Epithelial cell of umbilical artery (primary cell): Measurements from ENCODE around the gene ZNF550. TPM values are rescaled to one million over a fixed set of nuclear protein-coding genes. Genes with fewer than 3 reads are reported as not detected.

Source experiments
- total RNA-seq: library from RNA; depleted of rRNA; stranded (reverse); fragments of >200 nt; gene quantifications from 2 replicates; pipeline ENCODE4 v1.2.3, GENCODE V29; 2014

ZNF550 gene
- 2.9 and 5.8 TPM in 2 replicates for total RNA-seq

DNA sequence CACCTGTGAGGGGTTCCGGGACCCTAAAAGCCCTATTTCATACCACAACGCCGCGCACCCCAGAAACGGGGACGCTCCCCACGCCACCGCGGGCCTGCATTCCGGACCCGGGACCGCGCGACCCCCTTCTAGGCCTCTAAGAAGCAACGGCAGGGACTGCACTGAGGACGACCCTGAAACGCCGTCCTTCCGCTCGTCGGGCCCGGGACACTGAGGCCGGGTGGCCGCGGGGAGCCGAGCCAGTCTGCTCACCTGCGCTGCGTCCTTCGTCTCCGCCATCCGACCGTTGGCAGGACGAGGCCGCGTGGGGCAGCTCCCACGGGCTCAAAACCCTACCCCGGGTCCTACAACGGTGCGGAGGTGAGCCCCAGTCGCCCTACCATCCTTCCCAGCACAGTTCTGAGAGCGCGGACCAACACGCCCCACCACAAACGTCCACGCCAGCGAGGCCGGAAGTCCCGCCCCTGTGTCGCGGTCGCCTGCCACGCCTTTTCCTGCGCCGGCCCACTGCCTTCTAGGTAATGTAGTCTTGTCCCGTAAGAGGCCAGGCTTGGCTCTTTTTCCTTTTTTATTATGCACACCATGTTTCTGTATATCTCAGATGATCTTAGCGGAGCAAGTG is at the start of gene ZNF550:
TSS of gene ZNF550 (minus strand) at position 460 of the 622 bp plus-strand sequence. CDS start at position 279, 181 bp downstream.

DNA sequence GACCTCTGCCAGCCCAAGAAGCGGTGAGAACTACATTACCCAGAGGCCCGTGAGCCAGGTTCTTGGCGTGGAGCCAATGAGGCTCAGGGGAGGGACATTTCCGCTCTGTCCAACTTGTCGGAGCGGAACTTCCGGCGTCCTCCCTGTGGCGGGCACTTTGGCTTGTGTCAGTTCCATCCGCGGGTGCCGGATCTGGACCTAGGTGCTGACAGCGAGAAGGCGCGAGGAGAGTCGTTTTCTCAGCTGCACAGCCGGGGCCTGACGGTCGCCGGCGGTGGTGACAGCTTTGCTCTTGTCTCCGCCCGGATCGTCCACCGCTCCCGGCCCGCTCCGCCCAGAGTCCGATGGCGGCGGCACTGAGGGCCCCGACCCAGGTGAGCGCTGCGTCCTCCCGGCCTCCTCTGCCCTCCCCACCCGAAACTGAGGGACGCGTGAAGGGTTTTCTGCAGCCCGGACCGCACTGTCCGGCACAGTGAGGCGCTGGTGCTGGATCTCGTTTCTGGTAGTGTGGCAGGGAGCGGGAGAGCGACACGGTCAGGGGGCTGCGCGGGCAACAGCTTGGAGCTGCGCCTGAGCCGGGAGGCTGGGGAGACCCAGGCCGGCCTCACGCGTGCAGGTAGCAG is 40.2 kb upstream of the ZNF550 start, which contains the start of gene ZNF530:
TSS of gene ZNF530 (plus strand) at position 125 of the 623 bp plus-strand sequence. CDS start 4,461 bp downstream, outside the sequence.

DNA sequence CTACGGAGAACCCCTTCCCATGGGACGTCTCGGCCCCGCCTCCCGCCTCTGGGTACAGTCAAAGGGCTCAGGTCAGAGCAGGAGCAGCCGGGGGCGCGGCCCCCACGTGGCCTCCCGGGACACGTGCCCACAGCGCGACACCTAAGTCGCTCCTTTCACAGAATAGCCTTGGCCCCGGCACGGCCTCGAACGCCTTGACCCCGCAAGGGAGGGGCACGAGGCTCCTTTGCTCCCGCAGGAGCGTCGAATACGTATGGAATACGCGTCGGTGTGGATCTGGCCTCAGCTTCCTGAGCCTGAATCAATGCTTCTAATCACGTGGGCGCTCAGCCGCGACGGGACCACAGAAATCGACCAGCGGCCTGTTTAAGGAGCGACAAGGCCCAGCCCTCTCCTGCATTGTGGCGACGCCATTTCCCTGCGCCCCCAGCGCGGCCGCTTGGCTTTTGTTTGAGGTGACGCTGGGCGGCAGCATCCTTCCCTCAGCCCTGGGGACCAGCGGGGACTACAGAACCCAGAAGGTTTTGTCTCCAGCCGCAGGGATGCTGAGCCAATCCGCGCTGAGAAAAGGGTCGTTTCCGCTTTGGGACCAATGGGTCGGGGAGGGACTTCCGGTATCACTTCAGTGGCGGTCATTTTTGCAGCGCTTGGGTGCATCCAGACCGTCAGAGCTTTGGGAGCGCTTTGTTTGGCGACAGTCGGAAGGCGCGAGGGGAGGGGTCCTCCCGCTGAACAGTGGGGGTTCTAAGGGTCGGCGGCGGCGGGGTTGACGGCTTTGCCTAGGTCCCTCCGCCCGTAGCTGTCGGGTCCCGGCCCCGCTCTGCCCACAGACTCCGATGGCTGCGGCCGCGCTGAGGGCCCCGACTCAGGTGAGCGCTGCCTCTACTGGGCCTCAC is 24.1 kb upstream of the ZNF550 start, which contains the start of gene ZIK1:
TSS of gene ZIK1 (plus strand) at position 625 of the 896 bp plus-strand sequence. CDS start at position 837, 212 bp downstream.

GRCh38 chr19:57578487-57579205 is 19.0 kb upstream of the ZNF550 start, which contains the start of gene ZNF416:
Gene ZNF416, minus strand, starts transcription at chr19:57578911. Its CDS starts 207 bp downstream, at chr19:57578704.

GRCh38 chr19:57527136-57527881 is 32.4 kb downstream of the ZNF550 start, which contains the start of gene ZNF549:
Gene ZNF549, plus strand, starts transcription at chr19:57527356. Its CDS starts 218 bp downstream, at chr19:57527574.

GRCh38 chr19:57499680-57500395 is 59.8 kb downstream of the ZNF550 start, which contains the start of gene ZNF773:
Gene ZNF773, plus strand, starts transcription at chr19:57499938. Its CDS starts 143 bp downstream, at chr19:57500081.

GRCh38 chr19:57487477-57488298 is 72.0 kb downstream of the ZNF550 start, which contains the start of gene ZNF419:
Gene ZNF419, plus strand, starts transcription at chr19:57487750. Its CDS starts 201 bp downstream, at chr19:57487951.

Other genes starting within 250 kb of the ZNF550 start
- 7.8 and 8.5 TPM in 2 replicates for gene ZNF543, start 239.4 kb downstream of the ZNF550 start, total RNA-seq
- gene ZNF304, start 208.6 kb downstream of the ZNF550 start, total RNA-seq: 7.4 and 7.8 TPM in 2 replicates
- gene TRAPPC2B, start 196.3 kb downstream of the ZNF550 start, total RNA-seq: 7.4 and 14.0 TPM in 2 replicates
- 1.6 and 2.1 TPM in 2 replicates for gene ZNF547, start 196.3 kb downstream of the ZNF550 start, total RNA-seq
- gene ZNF548, start 170.0 kb downstream of the ZNF550 start, total RNA-seq: 9.7 and 15.6 TPM in 2 replicates
- 8.2 and 11.0 TPM in 2 replicates for gene ZNF17, start 148.7 kb downstream of the ZNF550 start, total RNA-seq
- gene ZNF749, start 124.5 kb downstream of the ZNF550 start, total RNA-seq: 7.8 and 13.8 TPM in 2 replicates
- gene VN1R1, start 102.7 kb downstream of the ZNF550 start, total RNA-seq: 0.30 and 0.32 TPM in 2 replicates
- 8.8 and 13.1 TPM in 2 replicates for gene ZNF772, start 82.3 kb downstream of the ZNF550 start, total RNA-seq
- gene ZNF419, start 72.1 kb downstream of the ZNF550 start, total RNA-seq: 7.3 and 8.8 TPM in 2 replicates
- 7.5 and 8.1 TPM in 2 replicates for gene ZNF773, start 59.9 kb downstream of the ZNF550 start, total RNA-seq
- gene ZNF549, start 32.5 kb downstream of the ZNF550 start, total RNA-seq: 3.5 and 5.2 TPM in 2 replicates
- 3.9 and 4.3 TPM in 2 replicates for gene ZNF416, start 19.0 kb upstream of the ZNF550 start, total RNA-seq
- 1.6 and 2.9 TPM in 2 replicates for gene ZIK1, start 24.3 kb upstream of the ZNF550 start, total RNA-seq
- 1.4 and 7.1 TPM in 2 replicates for gene ZNF530, start 40.0 kb upstream of the ZNF550 start, total RNA-seq
- 14.9 and 18.5 TPM in 2 replicates for gene ZNF134, start 54.4 kb upstream of the ZNF550 start, total RNA-seq
- gene ZNF211, start 73.3 kb upstream of the ZNF550 start, total RNA-seq: 5.8 and 9.3 TPM in 2 replicates
- not detected in 2 replicates for gene ZSCAN4, start 109.1 kb upstream of the ZNF550 start, total RNA-seq
- 7.4 and 9.4 TPM in 2 replicates for gene ZNF551, start 122.1 kb upstream of the ZNF550 start, total RNA-seq
- 0.32 and 1.5 TPM in 2 replicates for gene ZNF154, start 149.3 kb upstream of the ZNF550 start, total RNA-seq
- 4.2 and 7.0 TPM in 2 replicates for gene ZNF671, start 167.8 kb upstream of the ZNF550 start, total RNA-seq
- gene ZNF776, start 187.0 kb upstream of the ZNF550 start, total RNA-seq: 9.9 and 12.0 TPM in 2 replicates
- gene ZNF586, start 209.8 kb upstream of the ZNF550 start, total RNA-seq: 11.4 and 22.9 TPM in 2 replicates